CD14-positive monocyte (primary cell): Measurements from ENCODE around the gene HLA-DMB. TPM values are rescaled to one million over a fixed set of nuclear protein-coding genes. Genes with fewer than 3 reads are reported as not detected.

Source experiments
- DNase-seq, 3 donors: peaks; one replicate each; pipeline ENCODE4 v3.0.0-alpha.2; 2011 to 2022
- H2AFZ ChIP-seq: 2 replicates; pipeline ENCODE4 v1.6.0; 2012; ENCODE audit warnings: mild to moderate bottlenecking, low read depth, low read length, inconsistent platforms; ENCODE audit not compliant: insufficient read depth, poor library complexity, severe bottlenecking
- H3K27ac ChIP-seq, 2 donors: 1 replicate in 1 of 2; 2 replicates in 1 of 2; pipeline ENCODE4 v1.5.1; 2012 to 2013; ENCODE audit warnings: low read length in 2 of 2, control low read depth in 1 of 2, inconsistent platforms in 1 of 2, low read depth in 1 of 2, mild to moderate bottlenecking in 1 of 2
- H3K27me3 ChIP-seq, 2 donors: one replicate each; pipeline versions ENCODE4 v1.6.0 to v1.6.1; 2011 to 2013; ENCODE audit warnings: low read length in 2 of 2; ENCODE audit not compliant: control insufficient read depth in 2 of 2, insufficient read depth in 2 of 2
- H3K36me3 ChIP-seq, 2 donors: replicated peaks in 1 of 2; 1 replicate in 1 of 2; 2 replicates in 1 of 2; pipeline versions ENCODE4 v1.5.1 to v1.6.1; 2012 to 2013; ENCODE audit warnings: low read length in 2 of 2, control low read depth in 1 of 2, inconsistent platforms in 1 of 2, mild to moderate bottlenecking in 1 of 2; ENCODE audit not compliant: insufficient read depth in 2 of 2, control insufficient read depth in 1 of 2
- H3K4me1 ChIP-seq, 2 donors: 1 replicate in 1 of 2; 2 replicates in 1 of 2; pipeline versions ENCODE4 v1.5.1 to v1.6.1; 2012 to 2013; ENCODE audit warnings: low read length in 2 of 2, control low read depth in 1 of 2, inconsistent platforms in 1 of 2, mild to moderate bottlenecking in 1 of 2, moderate library complexity in 1 of 2; ENCODE audit not compliant: insufficient read depth in 2 of 2, control insufficient read depth in 1 of 2
- H3K4me2 ChIP-seq: replicated peaks from 2 replicates; pipeline ENCODE3; 2012; ENCODE audit warnings: low read length, moderate library complexity, mild to moderate bottlenecking; ENCODE audit not compliant: poor library complexity, severe bottlenecking; ENCODE audit errors: extremely low read depth
- H3K4me3 ChIP-seq, 3 experiments: fragments of 200-600 bp in 1 of 3; sonication (generic) in 1 of 3; replicated peaks in 1 of 3; 1 replicate in 2 of 3; 2 replicates in 1 of 3; pipeline ENCODE4 v1.5.1; 2011 to 2013; ENCODE audit warnings: low read length in 3 of 3, mild to moderate bottlenecking in 3 of 3, control low read depth in 2 of 3, low read depth in 2 of 3, inconsistent platforms in 1 of 3, moderate library complexity in 1 of 3
- H3K79me2 ChIP-seq: 2 replicates; pipeline ENCODE4 v1.6.0; 2012; ENCODE audit warnings: mild to moderate bottlenecking, control low read depth, inconsistent platforms, low read length, moderate library complexity; ENCODE audit not compliant: insufficient read depth
- H3K9ac ChIP-seq: 2 replicates; pipeline ENCODE4 v1.6.0; 2017; ENCODE audit warnings: low read length, mild to moderate bottlenecking; ENCODE audit not compliant: insufficient read depth, poor library complexity, severe bottlenecking
- H3K9me3 ChIP-seq, 2 donors: replicated peaks in 1 of 2; 1 replicate in 1 of 2; 2 replicates in 1 of 2; pipeline versions ENCODE4 v1.5.1 to v1.6.1; 2012 to 2013; ENCODE audit warnings: low read length in 2 of 2, control low read depth in 1 of 2; ENCODE audit not compliant: control insufficient read depth in 1 of 2, insufficient read depth in 1 of 2
- H4K20me1 ChIP-seq: 2 replicates; pipeline ENCODE4 v1.6.0; 2012; ENCODE audit warnings: mild to moderate bottlenecking, low read length, control low read depth, moderate library complexity; ENCODE audit not compliant: insufficient read depth
- H3K27ac Mint-ChIP-seq, 7 donors: one replicate each; pipeline ENCODE4 v1.8.0; 2020; ENCODE audit warnings: mild to moderate bottlenecking in 7 of 7, mixed read lengths in 7 of 7, moderate library complexity in 6 of 7, inconsistent platforms in 2 of 7
- H3K27me3 Mint-ChIP-seq, 3 donors: one replicate each; pipeline ENCODE4 v1.8.0; 2021 to 2022; ENCODE audit warnings: low read depth in 3 of 3, mild to moderate bottlenecking in 3 of 3, mixed read lengths in 3 of 3, moderate library complexity in 3 of 3, inconsistent platforms in 1 of 3
- H3K36me3 Mint-ChIP-seq, 2 donors: one replicate each; pipeline ENCODE4 v1.8.0; 2020; ENCODE audit warnings: mixed read lengths in 2 of 2, inconsistent platforms in 1 of 2, mild to moderate bottlenecking in 1 of 2
- H3K4me1 Mint-ChIP-seq: one replicate; pipeline ENCODE4 v1.8.0; 2020; ENCODE audit warnings: mild to moderate bottlenecking, mixed read lengths
- H3K4me3 Mint-ChIP-seq, 2 donors: one replicate each; pipeline ENCODE4 v1.8.0; 2020; ENCODE audit warnings: mild to moderate bottlenecking in 2 of 2, mixed read lengths in 2 of 2, moderate library complexity in 1 of 2
- H3K9me3 Mint-ChIP-seq, 7 donors: one replicate each; pipeline ENCODE4 v1.8.0; 2020 to 2022; ENCODE audit warnings: mixed read lengths in 7 of 7, mild to moderate bottlenecking in 6 of 7, moderate library complexity in 6 of 7, inconsistent platforms in 2 of 7
- CTCF ChIP-seq: fragments of 200-600 bp; IDR thresholded peaks from one replicate; pipeline ENCODE4 v1.8.0; 2022; ENCODE audit warnings: antibody characterized with exemption, mild to moderate bottlenecking
- WGBS: methylation state at CpG from one replicate; pipeline ENCODE4 v1.1.5; 2013; ENCODE audit warnings: missing lambda C conversion rate; ENCODE audit not compliant: insufficient coverage; 5-methylcytosine and 5-hydroxymethylcytosine counted together
- intact Hi-C, 2 donors: fragments of 100-400 bp; cut with micrococcal nuclease; formaldehyde crosslinking; loops; one replicate each; pipeline versions ENCODE4 v1.15.0 to v1.15.1; 2023
- polyA plus RNA-seq, 3 donors: library from polyadenylated mRNA; depleted of rRNA in 1 of 3; unstranded in 2 of 3; stranded (reverse) in 1 of 3; fragments of 300-500 nt in 2 of 3; fragments of >200 nt in 1 of 3; fragmentation: Illumina TruSeq in 2 of 3; gene quantifications; 1 replicate in 2 of 3; 2 replicates in 1 of 3; pipeline ENCODE4 v1.2.3, GENCODE V29; 2012 to 2021

Gene HLA-DMB
- polyA plus RNA-seq, 3 donors = 510 to 924 (median 726) TPM

- no peaks in the 10 kb centered on the region for H3K79me2 ChIP-seq
- H3K9me3 ChIP-seq = no peaks in the 10 kb centered on the region
- Mint-ChIP-seq H3K4me3 (no peak overlapping the region), H3K27ac (no peak overlapping the region), H3K27me3 (peaks cover 0 to 2% (median 2%) of the 10 kb centered on the region in 3 donors), H3K4me1 (peaks cover 18% of the 10 kb centered on the region), H3K9me3 (no peaks in the 10 kb centered on the region), H3K36me3 (no peaks in the 10 kb centered on the region)
- intact Hi-C loops = loop anchor here in 1 of 2 donors (5.0 kb wide), 1 partner anchor 45 kb away; no protein-coding TSS in a partner anchor
- H4K20me1 ChIP-seq = no peaks in the 10 kb centered on the region
- no peak overlapping the region for H3K9ac ChIP-seq
- no peak overlapping the region for H3K4me3 ChIP-seq
- H3K27me3 ChIP-seq = no peaks in the 10 kb centered on the region
- H2AFZ ChIP-seq = no peak overlapping the region
- H3K4me2 ChIP-seq = no peak overlapping the region
- no peaks in the 10 kb centered on the region for H3K36me3 ChIP-seq
- no peak for DNase-seq
- 85% methylated on average over 3 of the region's 5 CpGs for WGBS
- no peak for TF ChIP-seq CTCF
- no peak overlapping the region for H3K27ac ChIP-seq
- peaks cover 0 to 5% of the 10 kb centered on the region in 2 donors for H3K4me1 ChIP-seq
Observed at GRCh38 chr6:32887616-32888015, 53.2 kb downstream of the HLA-DMB start.

- Histone ChIP-seq H3K27me3 (no peaks in the 10 kb centered on the region), H3K27ac (no peak overlapping the region), H3K4me1 (peaks cover 0 to 5% of the 10 kb centered on the region in 2 donors), H3K4me2 (no peak overlapping the region), H3K79me2 (no peaks in the 10 kb centered on the region), H2AFZ (no peak overlapping the region), H3K4me3 (no peak overlapping the region), H4K20me1 (no peaks in the 10 kb centered on the region), H3K9me3 (no peaks in the 10 kb centered on the region), H3K36me3 (no peaks in the 10 kb centered on the region), H3K9ac (no peak overlapping the region)
- no peak for TF ChIP-seq CTCF
- H3K4me1 Mint-ChIP-seq = peaks cover 18% of the 10 kb centered on the region
- DNase-seq = no peak
- WGBS = 94% methylated on average over 2 of the region's 3 CpGs
- intact Hi-C loops = loop anchor here in 1 of 2 donors (5.0 kb wide), 1 partner anchor 45 kb away; no protein-coding TSS in a partner anchor
- H3K4me3 Mint-ChIP-seq = no peak overlapping the region
- H3K27me3 Mint-ChIP-seq = peaks cover 0 to 2% (median 2%) of the 10 kb centered on the region in 3 donors
- H3K36me3 Mint-ChIP-seq = no peaks in the 10 kb centered on the region
- H3K9me3 Mint-ChIP-seq = no peaks in the 10 kb centered on the region
- no peak overlapping the region for H3K27ac Mint-ChIP-seq
Observed at GRCh38 chr6:32886681-32887383, 54.0 kb downstream of the HLA-DMB start.
